ENCODE data around the gene STK4. TPM values are rescaled to one million over a fixed set of nuclear protein-coding genes. Genes with fewer than 3 reads are reported as not detected.

Gene STK4
- total and polyA plus RNA-seq, 2 of the 4 experiments (the other 2 are of a cell fraction) = 10.2 to 22.2 TPM

DNA sequence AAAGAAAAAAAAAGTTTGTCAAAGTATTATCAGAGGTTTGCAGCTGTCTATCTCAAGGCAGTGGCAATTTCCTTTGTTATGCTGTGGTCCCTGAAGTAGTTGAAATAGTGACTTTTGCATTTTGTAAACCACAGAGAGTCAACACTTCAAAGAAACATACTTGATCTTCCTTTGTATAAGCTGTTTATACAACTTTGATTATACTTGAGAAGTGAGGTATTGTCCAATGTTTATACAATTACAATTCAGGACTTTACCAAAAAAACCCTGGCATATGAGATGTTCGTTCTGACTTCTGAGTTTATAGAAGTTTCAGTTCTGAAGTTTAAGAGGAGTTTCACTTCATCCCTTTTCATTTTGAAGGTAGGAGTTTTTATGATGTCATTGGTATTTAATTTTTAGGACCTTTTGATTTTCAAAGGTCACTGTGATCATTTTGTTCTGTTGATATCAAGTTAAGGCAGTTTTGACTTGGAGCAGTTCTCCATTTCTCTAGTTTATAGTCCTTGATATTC lies 4.0 kb downstream of the STK4 start:
- H2BK5ac ChIP-seq (ENCODE audit: low read depth, low read length, poor library complexity, severe bottlenecking) = no peak overlapping the region
- BruUV-seq (replicated peaks) = no TSS peak
- TF ChIP-seq CTCF (conservative IDR thresholded peaks at IDR 0.05; ENCODE audit: low read depth, low read length) (no peak), POLR2A (IDR thresholded peaks at IDR 0.05; ENCODE audit: low read depth, low read length) (no peak), MXI1 (IDR thresholded peaks at IDR 0.05; ENCODE audit: borderline replicate concordance, low read depth, low read length) (no peak), MAZ (IDR thresholded peaks at IDR 0.05; ENCODE audit: borderline replicate concordance, low read depth, low read length) (no peak), NFE2L2 (IDR thresholded peaks at IDR 0.05; ENCODE audit: low read depth, low read length) (no peak), RCOR1 (IDR thresholded peaks at IDR 0.05; ENCODE audit: insufficient replicate concordance, low read length) (no peak)
- ChIA-PET POLR2A (ENCODE audit: unreplicated experiment) (no interaction called here), CTCF (no interaction called here)
- intact Hi-C loops (cut with micrococcal nuclease) (no loop called here), in situ Hi-C loops (cut with MboI; ENCODE audit: low sequenced_read_pairs) (no loop called here), dilution Hi-C loops (cut with HindIII; ENCODE audit: low sequenced_read_pairs, unreplicated experiment) (no loop called here)
- H3K18ac ChIP-seq (ENCODE audit: low read depth, low read length) = no peak overlapping the region
- no peak overlapping the region for H2BK120ac ChIP-seq (ENCODE audit: low read depth, low read length)
- H3K79me1 ChIP-seq (ENCODE audit: low read depth in 1 of 2, low read length in 2 of 2) = peaks cover 27 to 47% of the 10 kb centered on the region in 2 experiments
- no peaks in the 10 kb centered on the region for H3K27me3 ChIP-seq (ENCODE audit: control insufficient read depth, insufficient read depth, low read length)
- H2AFZ ChIP-seq (replicated peaks; ENCODE audit: low read length, poor library complexity) = no peak overlapping the region
- no peak overlapping the region for H3K9ac ChIP-seq (ENCODE audit: low read depth, low read length)
- H3K56ac ChIP-seq (ENCODE audit: extremely low read depth, insufficient read depth, low read length) = no peak overlapping the region
- no peak overlapping the region for H3K27ac ChIP-seq (ENCODE audit: insufficient read depth, low read length)
- H4K5ac ChIP-seq (ENCODE audit: low read depth, low read length) = no peak overlapping the region
- H3K9me3 ChIP-seq (ENCODE audit: control insufficient read depth, insufficient read depth, low read length) = no peaks in the 10 kb centered on the region
- peaks cover 10% of the 10 kb centered on the region for H3K9me1 ChIP-seq (ENCODE audit: insufficient read depth, low read length)
- no peak overlapping the region for H2AK5ac ChIP-seq (ENCODE audit: low read depth, low read length)
- H4K20me1 ChIP-seq (ENCODE audit: insufficient read depth, low read length) = no peaks in the 10 kb centered on the region; the same call in 1 of the 2 replicates
- H2BK15ac ChIP-seq (ENCODE audit: low read depth, low read length) = no peak overlapping the region
- no peak overlapping the region for H3K4me3 ChIP-seq (ENCODE audit: insufficient read depth, low read depth, low read length)
- DNase-seq = peak; percentile 24
- ATAC-seq (ENCODE audit: low read depth) = no peak
- no peak overlapping the region for H3K23ac ChIP-seq (ENCODE audit: low read depth, low read length)
- H3K14ac ChIP-seq (replicated peaks; ENCODE audit: low read depth, low read length) = no peak overlapping the region
- H4K8ac ChIP-seq (ENCODE audit: low read depth in 2 of 2, low read length in 2 of 2) = no peak overlapping the region
- WGBS, 2 experiments (ENCODE audit: extremely low coverage in 2 of 2, insufficient read length in 1 of 2) = no CpG with 5 or more reads among the region's 1 CpG
- H3K36me3 ChIP-seq (ENCODE audit: control insufficient read depth, insufficient read depth, low read length) = peaks cover 15% of the 10 kb centered on the region
- H3K4ac ChIP-seq (ENCODE audit: low read depth, low read length) = no peak overlapping the region
- no peak overlapping the region for H4K91ac ChIP-seq (ENCODE audit: insufficient read depth, low read depth, low read length)
- no peak overlapping the region for H2BK20ac ChIP-seq (ENCODE audit: low read depth, low read length)
- H3K4me1 ChIP-seq (ENCODE audit: control insufficient read depth, insufficient read depth, low read length) = peaks cover 8% of the 10 kb centered on the region; the same call in 1 of the 2 replicates
- H2AK9ac ChIP-seq (replicated peaks; ENCODE audit: low read depth, low read length, poor library complexity) = no peak overlapping the region
- peak overlapping the region; percentile 5; the same call in 1 of the 2 replicates for H3K4me2 ChIP-seq (ENCODE audit: low read depth, low read length)
